BLaER1 treated with 17β-estradiol and CSF1 and Interleukin-3, amounts not matched to agents 10 nM and 100 nM (cell line): ENCODE results near the gene ZNF787.
A peak's percentile ranks its signal among the peaks of the same experiment; 100 is the strongest.
"Not testable (repeated sequence)": the region's sequence is repeated elsewhere in the genome, so short reads cannot be mapped to it uniquely, and the experiment has no call there.

Source experiments
- H3K27ac ChIP-seq, 11 experiments: shearing (Covaris generic); formaldehyde crosslinking; 2 replicates each; pipeline ENCODE4 v1.8.1; 2022
- H3K27me3 ChIP-seq, 11 experiments: shearing (Covaris generic); formaldehyde crosslinking; 2 replicates each; pipeline ENCODE4 v1.8.1; 2022
- H3K36me3 ChIP-seq, 11 experiments: shearing (Covaris generic); formaldehyde crosslinking; 2 replicates each; pipeline ENCODE4 v1.8.1; 2022
- H3K4me1 ChIP-seq, 10 experiments: shearing (Covaris generic); formaldehyde crosslinking; 2 replicates each; pipeline ENCODE4 v1.8.1; 2022
- H3K4me2 ChIP-seq, 11 experiments: shearing (Covaris generic); formaldehyde crosslinking; 2 replicates each; pipeline ENCODE4 v1.8.1; 2022
- H3K4me3 ChIP-seq, 10 experiments: shearing (Covaris generic); formaldehyde crosslinking; 2 replicates each; pipeline ENCODE4 v1.8.1; 2022
- H3K9ac ChIP-seq, 11 experiments: shearing (Covaris generic); formaldehyde crosslinking; 2 replicates each; pipeline ENCODE4 v1.8.1; 2022
- H3K9me3 ChIP-seq, 11 experiments: shearing (Covaris generic); formaldehyde crosslinking; replicated peaks in 1 of 11; 2 replicates each; pipeline ENCODE4 v1.8.1; 2022
- H4K20me1 ChIP-seq, 11 experiments: shearing (Covaris generic); formaldehyde crosslinking; 2 replicates each; pipeline ENCODE4 v1.8.1; 2022
- Cebpa-rat ChIP-seq, 11 experiments: shearing (Covaris generic); IDR thresholded peaks; 2 replicates each; pipeline ENCODE4 v1.8.1; 2022

Gene ZNF787

DNA sequence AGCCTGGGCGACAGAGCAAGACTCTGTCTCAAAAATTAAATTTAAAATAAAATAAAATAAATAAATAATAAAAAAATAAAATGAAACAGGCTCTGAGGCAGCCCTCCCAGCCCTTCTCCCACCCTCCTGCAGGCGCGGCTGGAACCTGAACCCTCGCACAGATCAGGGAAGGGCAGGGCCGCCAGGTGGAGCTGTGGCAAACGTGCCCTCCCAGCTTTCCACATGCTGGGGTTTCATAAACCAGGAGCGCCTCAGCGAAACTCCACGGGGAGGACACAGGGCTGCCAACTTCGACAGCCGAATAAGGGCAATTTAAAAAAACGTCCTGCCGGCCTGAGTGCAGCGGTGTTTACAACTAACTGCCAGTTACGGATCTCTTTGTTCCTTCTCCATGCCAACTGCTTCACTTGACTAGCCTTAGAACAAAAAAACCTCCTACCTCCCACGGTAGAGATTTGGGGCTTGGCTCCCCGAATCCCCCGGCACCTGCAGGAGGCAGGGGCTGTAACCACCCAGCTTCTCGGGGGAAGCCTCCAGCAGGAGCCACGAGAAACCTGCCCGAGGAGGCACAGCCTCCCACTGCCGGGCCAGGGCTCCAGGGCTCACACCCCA, 15.9 kb downstream of the ZNF787 start:
- H4K20me1 ChIP-seq: peaks cover 67 to 98% (median 95%) of the 10 kb centered on the region in 11 experiments
- peak overlapping the region; percentile 82 to 100 (median 98) for H3K4me2 ChIP-seq
- H3K27ac ChIP-seq: peak overlapping the region in 9 of 11 experiments; percentile 59 to 81 (median 71); a peak in 18 of 22 replicates

DNA sequence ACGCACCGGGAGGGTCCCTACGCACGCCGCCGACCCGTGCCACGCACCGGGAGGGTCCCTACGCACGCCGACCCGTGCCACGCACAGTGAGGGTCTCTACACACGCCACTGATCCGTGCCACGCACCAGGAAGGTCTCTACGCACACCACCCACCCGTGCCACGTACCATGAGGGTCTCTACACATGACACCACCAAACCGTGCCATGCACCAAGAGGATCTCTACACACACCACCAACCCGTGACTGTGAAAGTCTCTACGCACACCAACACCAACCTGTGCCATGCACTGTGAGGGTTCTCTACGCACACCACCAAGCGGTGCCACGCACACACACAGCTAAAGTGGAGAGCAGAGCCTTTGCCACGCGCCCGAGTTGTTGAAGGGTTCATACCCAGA, 16.7 kb downstream of the ZNF787 start:
- H3K4me3 ChIP-seq: no peak overlapping the region
- H3K27me3 ChIP-seq: no peaks in the 10 kb centered on the region
- H3K4me1 ChIP-seq: peaks cover 52 to 75% (median 71%) of the 10 kb centered on the region in 10 experiments
- TF ChIP-seq Cebpa-rat (IDR thresholded peaks at IDR 0.05): no peak
- peak overlapping the region in 7 of 11 experiments; percentile 28 to 100 (median 98); a peak in 15 of 22 replicates for H3K4me2 ChIP-seq
- H3K27ac ChIP-seq: peak overlapping the region in 2 of 11 experiments; percentile 25 to 76; a peak in 3 of 22 replicates
- peaks cover 73 to 98% (median 95%) of the 10 kb centered on the region in 11 experiments for H4K20me1 ChIP-seq
- H3K9me3 ChIP-seq: no peaks in the 10 kb centered on the region; a peak in 1 of 22 replicates
- peaks cover 34 to 57% (median 45%) of the 10 kb centered on the region in 11 experiments for H3K36me3 ChIP-seq
- H3K9ac ChIP-seq: peak overlapping the region in 4 of 11 experiments; percentile 29 to 73 (median 44); a peak in 5 of 22 replicates

More for the DNA sequence above, 15.9 kb downstream of the ZNF787 start:
- H3K9me3 ChIP-seq: no peaks in the 10 kb centered on the region; a peak in 1 of 22 replicates
- no peaks in the 10 kb centered on the region for H3K27me3 ChIP-seq
- peak overlapping the region in 10 of 11 experiments; percentile 45 to 79 (median 64); a peak in 20 of 22 replicates for H3K9ac ChIP-seq
- H3K36me3 ChIP-seq: peaks cover 26 to 49% (median 38%) of the 10 kb centered on the region in 11 experiments
- no peak for TF ChIP-seq Cebpa-rat (IDR thresholded peaks at IDR 0.05)
- peak overlapping the region in 2 of 10 experiments; percentile 30 to 35; a peak in 4 of 20 replicates for H3K4me3 ChIP-seq
- H3K4me1 ChIP-seq: peaks cover 60 to 83% (median 79%) of the 10 kb centered on the region in 10 experiments

DNA sequence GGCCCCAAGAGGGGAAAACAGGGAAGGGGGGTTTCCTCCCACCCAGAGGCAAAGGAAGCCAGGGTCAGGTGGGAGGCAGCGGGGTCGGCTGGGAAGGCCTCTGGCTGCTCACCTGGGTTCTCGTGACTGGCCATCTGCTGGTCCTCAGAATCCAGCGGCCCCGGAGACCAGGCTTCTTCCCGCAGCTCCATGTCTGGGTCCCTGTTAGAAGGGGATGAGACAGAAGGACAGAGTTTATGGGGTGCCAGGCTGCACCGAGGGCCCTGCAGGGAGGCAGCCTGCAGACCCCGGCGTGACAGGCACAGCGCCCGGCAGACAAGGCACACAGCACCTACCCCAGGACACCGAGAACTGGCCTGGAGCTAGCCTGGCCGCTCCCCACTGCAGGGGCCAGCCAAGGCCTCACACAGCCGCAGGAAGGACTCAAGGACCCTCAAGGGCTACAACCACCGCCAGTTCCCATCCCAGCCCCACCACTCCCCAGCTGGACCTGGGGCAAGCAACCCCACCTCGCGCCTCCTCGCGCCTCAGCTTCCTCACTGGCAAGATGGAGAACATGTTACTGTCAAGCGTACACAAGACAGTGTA, 18.0 kb downstream of the ZNF787 start:
- peak overlapping the region in 10 of 11 experiments; percentile 1 to 93 (median 76); a peak in 18 of 22 replicates for H3K4me2 ChIP-seq
- peak overlapping the region in 2 of 10 experiments; percentile 25 to 26; a peak in 1 of 20 replicates for H3K4me3 ChIP-seq
- peaks cover 46 to 70% (median 57%) of the 10 kb centered on the region in 11 experiments for H3K36me3 ChIP-seq
- peaks cover 74 to 98% (median 94%) of the 10 kb centered on the region in 11 experiments for H4K20me1 ChIP-seq
- H3K4me1 ChIP-seq: peaks cover 39 to 74% (median 67%) of the 10 kb centered on the region in 10 experiments
- peak overlapping the region in 8 of 11 experiments; percentile 9 to 59 (median 42); a peak in 13 of 22 replicates for H3K27ac ChIP-seq
- TF ChIP-seq Cebpa-rat (IDR thresholded peaks at IDR 0.05): no peak
- H3K27me3 ChIP-seq: no peaks in the 10 kb centered on the region
- peak overlapping the region in 10 of 11 experiments; percentile 24 to 70 (median 45); a peak in 13 of 22 replicates for H3K9ac ChIP-seq
- H3K9me3 ChIP-seq: peaks cover 0 to 8% (median 0%) of the 10 kb centered on the region in 11 experiments; a peak in 6 of 22 replicates

DNA sequence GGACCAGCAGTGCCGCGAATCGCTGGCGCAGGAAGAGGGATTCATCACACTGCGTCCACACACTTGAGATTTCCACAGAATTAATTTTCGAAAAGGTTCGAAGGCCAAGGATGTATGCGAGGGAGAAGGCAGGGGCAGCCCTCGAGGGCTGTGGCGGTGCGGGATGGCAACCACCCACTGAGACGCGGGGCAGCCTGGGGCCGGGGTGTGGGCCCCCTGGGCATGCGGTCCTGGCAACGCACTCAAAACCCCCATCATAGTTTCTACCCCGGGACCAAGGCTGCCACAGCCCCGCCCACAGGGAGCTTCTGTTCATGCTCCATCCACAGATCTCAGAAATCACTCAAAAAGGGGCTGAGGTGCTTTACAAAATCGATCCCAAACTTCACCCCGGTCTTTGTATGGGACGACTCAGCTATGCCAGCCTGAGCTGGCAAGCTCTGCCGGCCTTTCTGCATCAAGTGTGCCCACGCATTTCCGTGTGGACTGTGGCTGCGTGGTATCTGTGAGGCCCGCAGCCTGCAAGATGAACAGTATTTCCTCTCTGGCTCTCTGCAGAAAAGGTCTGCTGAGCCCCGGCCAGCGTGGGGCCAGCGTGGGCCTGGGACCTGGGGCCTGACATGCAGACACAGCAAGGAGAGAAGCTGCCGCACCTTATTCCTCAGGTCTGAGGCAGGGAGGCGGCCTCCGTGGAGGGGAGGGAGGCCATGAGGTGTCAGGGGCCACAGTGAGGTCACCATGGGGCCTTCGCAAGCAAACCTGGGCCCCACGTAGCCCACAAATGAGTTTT, 19.2 kb downstream of the ZNF787 start:
- Histone ChIP-seq H4K20me1 (peaks cover 76 to 98% (median 95%) of the 10 kb centered on the region in 11 experiments), H3K4me3 (no peak overlapping the region), H3K9me3 (peaks cover 0 to 8% (median 0%) of the 10 kb centered on the region in 11 experiments; a peak in 6 of 22 replicates), H3K27me3 (no peaks in the 10 kb centered on the region), H3K27ac (peak overlapping the region in 2 of 11 experiments; percentile 58 to 59; a peak in 4 of 22 replicates), H3K4me1 (peaks cover 27 to 74% (median 62%) of the 10 kb centered on the region in 10 experiments), H3K9ac (peak overlapping the region in 4 of 11 experiments; percentile 56 to 70 (median 60); a peak in 7 of 22 replicates), H3K4me2 (peak overlapping the region in 7 of 11 experiments; percentile 61 to 93 (median 81); a peak in 13 of 22 replicates), H3K36me3 (peaks cover 58 to 78% (median 69%) of the 10 kb centered on the region in 11 experiments)
- TF ChIP-seq Cebpa-rat (IDR thresholded peaks at IDR 0.05): no peak

DNA sequence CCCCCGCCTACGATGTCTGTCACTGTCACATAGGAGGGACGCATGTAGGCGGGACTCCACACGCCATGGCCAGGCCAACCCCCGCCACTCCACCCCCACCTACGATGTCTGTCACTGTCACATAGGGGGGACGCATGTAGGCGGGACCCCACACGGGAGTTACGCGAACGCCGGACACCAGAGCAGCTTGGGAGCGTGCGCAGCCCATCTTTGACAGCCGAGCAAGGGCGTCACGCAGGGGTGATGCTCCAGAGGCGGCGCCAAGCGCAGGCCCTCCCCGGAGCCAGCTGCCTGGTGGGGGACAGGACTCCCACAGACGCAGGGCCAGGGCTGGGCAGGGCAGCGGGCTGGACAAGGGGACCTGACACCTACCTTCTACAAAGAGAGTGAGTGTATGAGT, 20.0 kb downstream of the ZNF787 start:
- Histone ChIP-seq H3K4me1 (peaks cover 18 to 65% (median 53%) of the 10 kb centered on the region in 10 experiments), H3K27ac (no peak overlapping the region), H3K36me3 (peaks cover 66 to 78% (median 71%) of the 10 kb centered on the region in 11 experiments), H3K9me3 (peaks cover 0 to 8% (median 0%) of the 10 kb centered on the region in 11 experiments; a peak in 6 of 22 replicates), H3K27me3 (no peaks in the 10 kb centered on the region), H3K4me3 (no peak overlapping the region), H3K9ac (no peak overlapping the region), H4K20me1 (peaks cover 71 to 98% (median 94%) of the 10 kb centered on the region in 11 experiments), H3K4me2 (no peak overlapping the region)
- TF ChIP-seq Cebpa-rat (IDR thresholded peaks at IDR 0.05): no peak

DNA sequence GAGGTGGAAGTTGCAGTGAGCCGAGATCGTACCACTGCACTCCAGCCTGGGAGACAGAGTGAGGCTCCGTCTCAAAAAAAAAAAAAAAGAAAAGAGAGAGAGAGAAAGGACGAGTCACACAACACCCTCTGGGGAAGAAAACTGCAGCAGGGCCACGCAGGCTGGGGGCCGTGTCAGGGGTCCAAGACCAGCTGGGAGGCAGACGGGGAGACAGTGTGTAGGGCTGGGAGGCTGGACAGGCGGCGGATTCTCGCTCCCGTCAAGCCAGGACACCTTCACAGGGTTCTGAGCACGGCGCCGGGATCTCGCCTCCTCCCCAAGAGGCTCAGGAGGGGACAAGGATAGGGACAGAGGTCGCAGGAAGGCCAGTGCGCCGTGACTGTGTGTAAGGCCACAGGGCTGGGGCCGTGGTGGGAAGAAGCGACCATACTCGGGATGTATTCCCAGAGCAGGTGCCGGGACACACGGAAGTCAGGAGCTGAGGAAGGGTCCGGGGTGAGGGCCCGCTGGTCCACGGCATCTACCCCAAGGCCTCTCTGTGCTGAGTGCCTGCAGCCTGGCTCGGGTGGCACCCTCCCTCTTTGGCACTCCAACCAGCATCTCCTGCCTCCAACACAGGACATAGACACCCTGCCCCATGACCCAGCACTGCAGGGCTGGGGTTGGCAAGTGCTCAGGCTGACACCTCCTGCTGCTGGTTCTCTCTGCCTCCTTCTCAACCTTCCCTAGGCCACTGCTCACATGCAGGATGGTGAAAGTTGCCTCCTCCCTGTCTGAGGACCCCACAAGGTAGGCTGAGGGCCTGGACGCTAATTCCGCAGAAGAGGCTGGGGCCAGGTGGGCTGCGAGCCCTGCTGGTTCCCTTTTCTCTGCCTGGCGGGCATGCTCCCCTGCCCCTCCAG, 21.2 kb downstream of the ZNF787 start:
- H3K36me3 ChIP-seq: peaks cover 77 to 87% (median 83%) of the 10 kb centered on the region in 11 experiments
- no peak overlapping the region for H3K9ac ChIP-seq
- H3K27me3 ChIP-seq: no peaks in the 10 kb centered on the region
- peaks cover 59 to 98% (median 93%) of the 10 kb centered on the region in 11 experiments for H4K20me1 ChIP-seq
- no peak overlapping the region for H3K4me3 ChIP-seq
- no peak overlapping the region for H3K27ac ChIP-seq
- TF ChIP-seq Cebpa-rat (IDR thresholded peaks at IDR 0.05): no peak
- peaks cover 0 to 16% (median 6%) of the 10 kb centered on the region in 11 experiments; a peak in 11 of 22 replicates for H3K9me3 ChIP-seq
- no peak overlapping the region for H3K4me2 ChIP-seq
- peaks cover 8 to 53% (median 42%) of the 10 kb centered on the region in 10 experiments; a peak in 19 of 20 replicates for H3K4me1 ChIP-seq

DNA sequence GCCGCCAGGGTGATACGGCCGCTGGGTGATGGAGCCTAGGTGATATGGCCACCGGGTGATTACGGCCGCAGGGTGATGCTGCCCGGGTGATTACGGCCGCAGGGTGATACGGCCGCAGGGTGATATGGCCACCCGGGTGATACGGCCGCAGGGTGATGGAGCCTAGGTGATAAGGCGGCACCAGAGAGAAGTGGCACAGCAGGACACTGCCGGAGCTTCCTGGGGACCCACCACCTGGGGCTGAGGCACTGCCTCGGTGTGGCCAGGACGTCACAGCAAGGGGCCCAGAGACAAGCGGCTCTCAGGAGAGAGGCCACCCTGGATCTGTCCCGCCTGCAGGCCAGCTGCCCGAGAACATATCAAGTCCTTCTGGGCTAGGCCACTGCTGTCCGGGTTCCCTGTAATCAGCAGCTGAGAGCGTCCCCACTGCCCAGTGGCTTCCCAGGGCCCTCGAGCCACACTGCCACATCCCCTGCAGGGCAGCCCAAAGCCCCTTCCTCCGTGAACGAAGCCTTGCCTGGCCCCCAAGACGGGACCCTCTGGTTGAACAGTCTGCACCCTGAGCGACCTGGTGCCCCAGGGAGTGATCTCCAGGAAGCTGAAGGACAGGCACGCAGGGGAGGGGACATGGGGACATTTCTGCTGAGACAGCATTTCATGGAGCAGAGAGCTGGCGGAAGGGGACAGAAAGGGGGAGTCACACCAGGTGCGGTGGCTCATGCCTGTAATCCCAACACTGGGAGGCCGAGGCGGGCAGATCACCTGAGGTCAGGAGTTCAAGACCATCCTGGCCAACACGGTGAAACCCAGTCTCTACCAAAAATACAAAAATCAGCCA, 22.1 kb downstream of the ZNF787 start:
- no peaks in the 10 kb centered on the region for H3K27me3 ChIP-seq
- H3K27ac ChIP-seq: no peak overlapping the region
- H3K4me2 ChIP-seq: peak overlapping the region in 4 of 11 experiments; percentile 11 to 68 (median 16); a peak in 5 of 22 replicates
- no peak overlapping the region for H3K9ac ChIP-seq
- H3K9me3 ChIP-seq: peaks cover 0 to 21% (median 12%) of the 10 kb centered on the region in 11 experiments; a peak in 16 of 22 replicates
- no peak overlapping the region; a peak in 1 of 20 replicates for H3K4me3 ChIP-seq
- TF ChIP-seq Cebpa-rat (IDR thresholded peaks at IDR 0.05): no peak
- H4K20me1 ChIP-seq: peaks cover 52 to 98% (median 85%) of the 10 kb centered on the region in 11 experiments
- peaks cover 8 to 46% (median 35%) of the 10 kb centered on the region in 10 experiments; a peak in 18 of 20 replicates for H3K4me1 ChIP-seq
- peaks cover 86 to 96% (median 92%) of the 10 kb centered on the region in 11 experiments for H3K36me3 ChIP-seq

DNA sequence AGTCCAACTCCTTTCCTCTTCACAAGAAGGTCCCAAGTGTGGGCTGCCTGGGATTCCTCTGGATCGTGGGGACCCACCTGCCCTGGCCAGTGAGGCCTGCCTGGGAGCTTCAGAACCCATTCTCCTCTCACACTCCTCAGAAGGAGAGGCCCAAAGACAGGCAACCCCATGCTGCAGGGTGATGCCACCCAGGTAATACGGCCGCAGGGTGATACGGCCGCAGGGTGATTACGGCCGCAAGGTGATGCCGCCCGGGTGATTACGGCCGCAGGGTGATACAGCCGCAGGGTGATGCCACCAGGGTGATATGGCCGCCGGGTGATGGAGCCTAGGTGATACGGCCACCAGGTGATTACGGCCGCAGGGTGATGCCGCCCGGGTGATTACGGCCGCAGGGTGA, 22.9 kb downstream of the ZNF787 start:
- not testable (repeated sequence) for H3K27me3 ChIP-seq, H3K4me3 ChIP-seq
- Histone ChIP-seq H3K4me2 (peak overlapping the region in 7 of 11 experiments; percentile 1 to 68 (median 47); a peak in 10 of 22 replicates), H4K20me1 (peaks cover 48 to 100% (median 85%) of the 10 kb centered on the region in 11 experiments), H3K4me1 (peaks cover 5 to 41% (median 30%) of the 10 kb centered on the region in 10 experiments; a peak in 18 of 20 replicates), H3K9me3 (peaks cover 0 to 28% (median 19%) of the 10 kb centered on the region in 11 experiments; a peak in 19 of 22 replicates), H3K27ac (peak overlapping the region in 2 of 11 experiments; percentile 14 to 36; a peak in 2 of 22 replicates), H3K36me3 (peaks cover 94 to 100% (median 98%) of the 10 kb centered on the region in 11 experiments), H3K9ac (peak overlapping the region in 2 of 11 experiments; percentile 13 to 27; a peak in 1 of 22 replicates)
